ENCODE measurements around the gene SH3BGRL2.

SH3BGRL2 gene

GRCh38 chr6:79630883-79631692, at the start of gene SH3BGRL2:
Gene SH3BGRL2, plus strand, starts transcription at chr6:79631329. Its CDS starts 133 bp downstream, at chr6:79631462.
- DNase-seq, result peak; percentile 48

- DNase-seq, result no peak
These were observed 46.8 kb upstream of the SH3BGRL2 start for GRCh38 chr6:79584332-79584731.

- DNase-seq, result no peak
These were observed 44.6 kb upstream of the SH3BGRL2 start for GRCh38 chr6:79586548-79586947.

- no peak for DNase-seq
These were observed 41.4 kb upstream of the SH3BGRL2 start for GRCh38 chr6:79589701-79590100.

GRCh38 chr6:79597155-79597554, 34.0 kb upstream of the SH3BGRL2 start:
- DNase-seq, result no peak

- DNase-seq, result no peak
These were observed 33.1 kb upstream of the SH3BGRL2 start for GRCh38 chr6:79598012-79598411.

GRCh38 chr6:79599725-79600259, 31.3 kb upstream of the SH3BGRL2 start:
- no peak for DNase-seq

GRCh38 chr6:79600313-79600712, 30.8 kb upstream of the SH3BGRL2 start:
- DNase-seq, result no peak

GRCh38 chr6:79600812-79601609, 30.1 kb upstream of the SH3BGRL2 start:
- DNase-seq, result no peak

- no peak for DNase-seq
These were observed 28.3 kb upstream of the SH3BGRL2 start for GRCh38 chr6:79602859-79603258.

GRCh38 chr6:79604583-79605037, 26.5 kb upstream of the SH3BGRL2 start:
- DNase-seq, result no peak

- DNase-seq, result no peak
These were observed 26.1 kb upstream of the SH3BGRL2 start for GRCh38 chr6:79605061-79605460.

- DNase-seq, result no peak
These were observed 25.0 kb upstream of the SH3BGRL2 start for GRCh38 chr6:79605968-79606764.

GRCh38 chr6:79607000-79607399, 24.1 kb upstream of the SH3BGRL2 start:
- no peak for DNase-seq

GRCh38 chr6:79608334-79609224, 22.6 kb upstream of the SH3BGRL2 start:
- no peak for DNase-seq

GRCh38 chr6:79609225-79609595, 21.9 kb upstream of the SH3BGRL2 start:
- no peak for DNase-seq

GRCh38 chr6:79610306-79611009, 20.7 kb upstream of the SH3BGRL2 start:
- DNase-seq, result no peak

- DNase-seq, result no peak
These were observed 18.7 kb upstream of the SH3BGRL2 start for GRCh38 chr6:79612457-79612856.

- DNase-seq, result no peak
These were observed 18.2 kb upstream of the SH3BGRL2 start for GRCh38 chr6:79612918-79613317.

GRCh38 chr6:79613912-79614311, 17.2 kb upstream of the SH3BGRL2 start:
- DNase-seq, result no peak

Data from NCI-H1092 (cell line).